IPS DF 6.9 (cell line): ENCODE measurements around the gene SSH2.
A peak's percentile ranks its signal among the peaks of the same experiment; 100 is the strongest.

ENCODE experiments used
- DNase-seq: peaks from one replicate; pipeline ENCODE4 v3.0.0-alpha.2; 2013; ENCODE audit warnings: low read depth, low spot score
- H3K27ac ChIP-seq: one replicate; pipeline ENCODE4 v1.5.1; 2013; ENCODE audit warnings: low read length, control low read depth
- H3K27me3 ChIP-seq: 2 replicates; pipeline ENCODE4 v1.6.1; 2013; ENCODE audit warnings: mild to moderate bottlenecking, low read length; ENCODE audit not compliant: control insufficient read depth, insufficient read depth
- H3K36me3 ChIP-seq: 2 replicates; pipeline ENCODE4 v1.6.1; 2013; ENCODE audit warnings: low read length; ENCODE audit not compliant: control insufficient read depth, insufficient read depth
- H3K4me1 ChIP-seq: 2 replicates; pipeline ENCODE4 v1.6.1; 2013; ENCODE audit warnings: low read length; ENCODE audit not compliant: control insufficient read depth, insufficient read depth
- H3K4me3 ChIP-seq: 2 replicates; pipeline ENCODE4 v1.5.1; 2013; ENCODE audit warnings: mild to moderate bottlenecking, low read length
- H3K9me3 ChIP-seq: 2 replicates; pipeline ENCODE4 v1.6.1; 2013; ENCODE audit warnings: low read length, inconsistent platforms; ENCODE audit not compliant: control insufficient read depth, insufficient read depth
- WGBS: extraction: QIAGEN DNeasy Blood & Tissue Kit; methylation state at CpG from one replicate; pipeline ENCODE4 v1.1.7; 2013; ENCODE audit warnings: mixed read lengths, missing lambda C conversion rate; ENCODE audit not compliant: insufficient read length, insufficient coverage; 5-methylcytosine and 5-hydroxymethylcytosine counted together

Gene SSH2

GRCh38 chr17:29613352-29613837, 316.6 kb downstream of the SSH2 start:
- H3K27me3 ChIP-seq, result peaks cover 14% of the 10 kb centered on the region
- no peak for DNase-seq
- no CpG with 5 or more reads among the region's 50 CpGs for WGBS
- H3K36me3 ChIP-seq, result peaks cover 4% of the 10 kb centered on the region; the same call in 1 of the 2 replicates
- peaks cover 13% of the 10 kb centered on the region; the same call in 1 of the 2 replicates for H3K4me1 ChIP-seq
- no peak overlapping the region for H3K27ac ChIP-seq
- H3K4me3 ChIP-seq, result peak overlapping the region; percentile 2; the same call in 1 of the 2 replicates
- no peaks in the 10 kb centered on the region for H3K9me3 ChIP-seq

GRCh38 chr17:29612404-29613280, 317.4 kb downstream of the SSH2 start:
- no peak for DNase-seq
- WGBS, result no CpG with 5 or more reads among the region's 85 CpGs
- H3K4me1 ChIP-seq, result peaks cover 13% of the 10 kb centered on the region; the same call in 1 of the 2 replicates
- H3K27ac ChIP-seq, result no peak overlapping the region
- peaks cover 4% of the 10 kb centered on the region; the same call in 1 of the 2 replicates for H3K36me3 ChIP-seq
- H3K4me3 ChIP-seq, result no peak overlapping the region
- peaks cover 14% of the 10 kb centered on the region for H3K27me3 ChIP-seq
- H3K9me3 ChIP-seq, result no peaks in the 10 kb centered on the region

GRCh38 chr17:29612094-29612403, 318.0 kb downstream of the SSH2 start:
- DNase-seq, result no peak
- WGBS, result no CpG with 5 or more reads among the region's 12 CpGs
- Histone ChIP-seq H3K27me3 (peaks cover 11% of the 10 kb centered on the region), H3K4me3 (no peak overlapping the region), H3K27ac (no peak overlapping the region), H3K36me3 (peaks cover 6% of the 10 kb centered on the region; the same call in 1 of the 2 replicates), H3K4me1 (peaks cover 9% of the 10 kb centered on the region; the same call in 1 of the 2 replicates), H3K9me3 (no peaks in the 10 kb centered on the region)

- H3K27me3 ChIP-seq, result peaks cover 7% of the 10 kb centered on the region
- no peak for DNase-seq
- no peak overlapping the region for H3K27ac ChIP-seq
- no CpG with 5 or more reads among the region's 11 CpGs for whole genome bisulfite sequencing
- H3K4me1 ChIP-seq, result peaks cover 6% of the 10 kb centered on the region; the same call in 1 of the 2 replicates
- H3K9me3 ChIP-seq, result no peaks in the 10 kb centered on the region
- H3K36me3 ChIP-seq, result peaks cover 6% of the 10 kb centered on the region; the same call in 1 of the 2 replicates
- no peak overlapping the region for H3K4me3 ChIP-seq
Observed at GRCh38 chr17:29611351-29612093, 318.5 kb downstream of the SSH2 start.

GRCh38 chr17:29610395-29610794, 319.6 kb downstream of the SSH2 start:
- Histone ChIP-seq H3K4me1 (peaks cover 6% of the 10 kb centered on the region; the same call in 1 of the 2 replicates), H3K9me3 (no peaks in the 10 kb centered on the region)

GRCh38 chr17:29608986-29609385, 321.0 kb downstream of the SSH2 start:
- no peak for DNase-seq
- Histone ChIP-seq H3K27me3 (no peaks in the 10 kb centered on the region), H3K4me3 (no peak overlapping the region), H3K27ac (no peak overlapping the region), H3K9me3 (no peaks in the 10 kb centered on the region), H3K36me3 (peaks cover 6% of the 10 kb centered on the region; the same call in 1 of the 2 replicates), H3K4me1 (0 out of 2 replicates have a peak, but pooled peaks cover 5% of the 10 kb centered on the region)
- WGBS, result no CpG with 5 or more reads among the region's 15 CpGs

More at GRCh38 chr17:29610395-29610794, 319.6 kb downstream of the SSH2 start:
- Histone ChIP-seq H3K4me3 (no peak overlapping the region), H3K27ac (no peak overlapping the region), H3K36me3 (peaks cover 6% of the 10 kb centered on the region; the same call in 1 of the 2 replicates), H3K27me3 (no peaks in the 10 kb centered on the region)
- no CpG with 5 or more reads among the region's 3 CpGs for WGBS
- no peak for DNase-seq

- no CpG with 5 or more reads among the region's 29 CpGs for WGBS
- H3K4me3 ChIP-seq, result no peak overlapping the region
Observed at GRCh38 chr17:29607557-29608195, 322.4 kb downstream of the SSH2 start.

GRCh38 chr17:29603109-29603674, 326.8 kb downstream of the SSH2 start:
- Histone ChIP-seq H3K36me3 (peaks cover 2% of the 10 kb centered on the region; the same call in 1 of the 2 replicates), H3K9me3 (no peaks in the 10 kb centered on the region), H3K4me3 (no peak overlapping the region), H3K4me1 (no peaks in the 10 kb centered on the region; the same call in 1 of the 2 replicates), H3K27ac (no peak overlapping the region), H3K27me3 (no peaks in the 10 kb centered on the region)
- DNase-seq, result no peak
- no CpG with 5 or more reads among the region's 6 CpGs for WGBS

More at GRCh38 chr17:29607557-29608195, 322.4 kb downstream of the SSH2 start:
- Histone ChIP-seq H3K27ac (no peak overlapping the region), H3K36me3 (peaks cover 3% of the 10 kb centered on the region; the same call in 1 of the 2 replicates), H3K4me1 (no peaks in the 10 kb centered on the region), H3K27me3 (no peaks in the 10 kb centered on the region), H3K9me3 (no peaks in the 10 kb centered on the region)
- DNase-seq, result no peak

- Histone ChIP-seq H3K4me1 (peaks cover 18% of the 10 kb centered on the region), H3K9me3 (no peaks in the 10 kb centered on the region), H3K27ac (no peak overlapping the region), H3K27me3 (no peaks in the 10 kb centered on the region), H3K4me3 (no peak overlapping the region), H3K36me3 (no peaks in the 10 kb centered on the region)
- no peak for DNase-seq
- WGBS, result no CpG with 5 or more reads among the region's 13 CpGs
Observed at GRCh38 chr17:29597361-29598172, 332.5 kb downstream of the SSH2 start.
